ENCODE measurements around the gene RAPGEF6.

The RAPGEF6 gene

DNA sequence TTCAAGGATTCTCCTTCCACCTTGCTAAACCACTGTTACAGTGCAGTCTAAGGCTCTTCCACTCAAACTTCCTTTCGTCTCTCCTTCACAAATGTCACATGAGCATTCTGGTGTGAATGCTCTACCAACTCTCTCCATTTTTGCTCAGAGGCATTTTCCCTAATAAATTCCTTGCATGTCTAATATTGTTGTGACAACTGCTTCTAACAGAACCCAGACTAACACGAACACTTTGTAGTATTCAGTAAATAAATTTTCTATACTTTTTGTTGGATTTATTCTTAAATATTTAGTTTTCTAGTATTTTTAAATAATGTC is 24.0 kb downstream of the RAPGEF6 start:
- Histone ChIP-seq H3K27ac (replicated peaks) (no peak overlapping the region), H3K27me3 (ENCODE audit: insufficient read depth, poor library complexity, severe bottlenecking) (no peaks in the 10 kb centered on the region), H3K4me3 (replicated peaks; ENCODE audit: insufficient read depth, low read length) (no peak overlapping the region)
- TF ChIP-seq POLR2AphosphoS5 (IDR thresholded peaks at IDR 0.05; ENCODE audit: low read depth) (no peak), REST (IDR thresholded peaks at IDR 0.05; ENCODE audit: insufficient replicate concordance, low read depth) (no peak), GABPA (IDR thresholded peaks at IDR 0.05; ENCODE audit: low read depth) (no peak), SPI1 (IDR thresholded peaks at IDR 0.05; ENCODE audit: borderline replicate concordance, low read depth) (no peak)
- TF ChIP-seq, protein P1, sequence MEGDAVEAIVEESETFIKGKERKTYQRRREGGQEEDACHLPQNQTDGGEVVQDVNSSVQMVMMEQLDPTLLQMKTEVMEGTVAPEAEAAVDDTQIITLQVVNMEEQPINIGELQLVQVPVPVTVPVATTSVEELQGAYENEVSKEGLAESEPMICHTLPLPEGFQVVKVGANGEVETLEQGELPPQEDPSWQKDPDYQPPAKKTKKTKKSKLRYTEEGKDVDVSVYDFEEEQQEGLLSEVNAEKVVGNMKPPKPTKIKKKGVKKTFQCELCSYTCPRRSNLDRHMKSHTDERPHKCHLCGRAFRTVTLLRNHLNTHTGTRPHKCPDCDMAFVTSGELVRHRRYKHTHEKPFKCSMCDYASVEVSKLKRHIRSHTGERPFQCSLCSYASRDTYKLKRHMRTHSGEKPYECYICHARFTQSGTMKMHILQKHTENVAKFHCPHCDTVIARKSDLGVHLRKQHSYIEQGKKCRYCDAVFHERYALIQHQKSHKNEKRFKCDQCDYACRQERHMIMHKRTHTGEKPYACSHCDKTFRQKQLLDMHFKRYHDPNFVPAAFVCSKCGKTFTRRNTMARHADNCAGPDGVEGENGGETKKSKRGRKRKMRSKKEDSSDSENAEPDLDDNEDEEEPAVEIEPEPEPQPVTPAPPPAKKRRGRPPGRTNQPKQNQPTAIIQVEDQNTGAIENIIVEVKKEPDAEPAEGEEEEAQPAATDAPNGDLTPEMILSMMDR (IDR thresholded peaks at IDR 0.05; ENCODE audit: insufficient read depth, low read length) = no peak
- DNase-seq (ENCODE audit: low read depth in 1 of 2, low spot score in 1 of 2) = no peak

DNA sequence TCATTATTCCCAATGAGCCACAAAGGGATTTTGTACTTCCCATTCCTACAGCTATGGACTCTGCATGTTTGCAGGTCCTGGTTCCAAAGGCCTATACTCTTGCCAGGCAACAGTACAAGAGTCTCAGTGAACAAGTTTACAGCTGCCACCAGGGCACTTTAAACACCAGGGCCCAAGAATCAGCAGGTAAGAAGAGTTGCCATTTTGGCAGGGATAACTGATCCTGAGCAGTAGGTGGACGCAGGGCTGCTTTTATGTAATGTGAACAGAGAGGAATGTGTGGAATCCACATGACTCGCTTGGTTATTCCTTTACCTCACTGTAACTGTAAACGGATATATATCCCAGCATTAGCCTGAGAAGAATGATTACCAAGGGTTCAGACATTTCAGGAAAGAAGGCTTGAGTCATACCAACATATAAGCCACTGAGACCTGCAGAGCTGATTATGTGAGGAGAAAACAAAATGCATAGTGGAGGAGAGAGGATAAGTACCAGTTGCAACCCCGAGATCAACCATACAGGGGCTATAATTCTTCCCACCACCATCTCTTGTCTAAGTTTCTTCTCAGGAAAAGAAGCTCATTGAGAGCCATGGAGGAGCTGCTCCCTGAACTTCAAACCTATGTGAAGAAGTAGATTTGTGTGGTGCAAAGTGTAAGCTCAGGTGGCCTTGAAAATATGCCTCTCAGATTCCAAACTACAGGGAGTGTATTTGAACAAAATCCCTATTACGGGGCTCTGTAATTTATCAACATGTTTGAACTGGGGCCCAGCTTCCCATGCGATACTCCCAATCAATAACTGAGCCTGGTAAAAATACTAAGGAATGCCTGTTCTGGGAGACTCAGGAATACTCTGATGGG is 24.6 kb downstream of the RAPGEF6 start:
- DNase-seq (ENCODE audit: low read depth in 1 of 2, low spot score in 1 of 2) = no peak
- Histone ChIP-seq H3K4me3 (replicated peaks; ENCODE audit: insufficient read depth, low read length) (no peak overlapping the region), H3K27me3 (ENCODE audit: insufficient read depth, poor library complexity, severe bottlenecking) (no peaks in the 10 kb centered on the region), H3K27ac (replicated peaks) (no peak overlapping the region)
- TF ChIP-seq SPI1 (IDR thresholded peaks at IDR 0.05; ENCODE audit: borderline replicate concordance, low read depth) (no peak), REST (IDR thresholded peaks at IDR 0.05; ENCODE audit: insufficient replicate concordance, low read depth) (no peak), GABPA (IDR thresholded peaks at IDR 0.05; ENCODE audit: low read depth) (no peak), POLR2AphosphoS5 (IDR thresholded peaks at IDR 0.05; ENCODE audit: low read depth) (no peak)
- TF ChIP-seq, protein P1 (IDR thresholded peaks at IDR 0.05; ENCODE audit: insufficient read depth, low read length) = no peak

DNA sequence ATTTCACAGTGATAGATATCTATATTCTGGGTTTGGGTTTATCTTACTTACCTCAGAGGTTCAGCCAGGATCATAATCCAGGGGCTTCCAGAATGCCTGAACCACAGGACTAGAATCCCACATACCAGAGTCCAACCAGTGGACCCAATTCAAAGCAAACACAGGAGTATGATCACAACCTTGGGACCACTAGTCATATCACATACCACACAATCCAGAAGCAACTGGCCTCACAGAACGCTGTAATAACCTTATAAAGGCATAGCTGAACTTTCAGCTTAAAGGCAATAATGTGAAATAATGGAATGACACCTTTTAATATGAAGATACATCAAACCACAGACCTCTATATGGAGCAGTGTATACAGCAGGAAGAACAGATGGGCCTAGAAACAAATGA is 25.3 kb downstream of the RAPGEF6 start:
- DNase-seq (ENCODE audit: low read depth in 1 of 2, low spot score in 1 of 2) = no peak
- H3K27ac ChIP-seq (replicated peaks) = no peak overlapping the region
- no peak overlapping the region for H3K4me3 ChIP-seq (replicated peaks; ENCODE audit: insufficient read depth, low read length)
- TF ChIP-seq, protein P1 (IDR thresholded peaks at IDR 0.05; ENCODE audit: insufficient read depth, low read length) = no peak
- TF ChIP-seq SPI1 (IDR thresholded peaks at IDR 0.05; ENCODE audit: borderline replicate concordance, low read depth) (no peak), GABPA (IDR thresholded peaks at IDR 0.05; ENCODE audit: low read depth) (no peak), POLR2AphosphoS5 (IDR thresholded peaks at IDR 0.05; ENCODE audit: low read depth) (no peak), REST (IDR thresholded peaks at IDR 0.05; ENCODE audit: insufficient replicate concordance, low read depth) (no peak)
- H3K27me3 ChIP-seq (ENCODE audit: insufficient read depth, poor library complexity, severe bottlenecking) = no peaks in the 10 kb centered on the region
